ENCODE measurements around the gene SEPTIN6. TPM values are rescaled to one million over a fixed set of nuclear protein-coding genes. Genes with fewer than 3 reads are reported as not detected.

The SEPTIN6 gene
- polyA plus RNA-seq, 1 of the 3 experiments (the other 2 are of a cell fraction), result 33.1 TPM

DNA sequence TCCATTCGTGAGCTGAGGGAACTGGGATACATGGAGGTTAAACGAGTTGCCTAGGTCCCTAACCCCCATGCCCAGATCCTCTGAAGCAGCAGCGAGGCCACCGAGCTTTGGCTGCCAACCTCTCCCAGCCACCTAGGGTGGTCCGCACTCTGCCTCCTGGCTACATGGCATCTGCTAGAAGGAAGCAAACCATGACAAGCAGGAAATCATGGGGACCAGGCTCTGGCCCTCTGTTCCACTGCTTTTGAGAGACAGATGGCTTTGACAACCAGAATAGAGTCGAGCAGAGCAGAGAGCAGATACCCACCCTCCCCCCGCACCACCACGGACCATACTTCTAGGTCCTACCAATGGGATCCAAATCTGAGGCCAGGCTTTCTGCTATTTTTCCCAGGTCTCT lies 49.3 kb downstream of the SEPTIN6 start:
- Histone ChIP-seq H3K27me3 (ENCODE audit: insufficient read depth) (peaks cover 6% of the 10 kb centered on the region; the same call in 1 of the 2 replicates), H3K36me3 (replicated peaks in 1 of 2; ENCODE audit: control insufficient read depth in 1 of 2, insufficient read depth in 2 of 2, low read length in 1 of 2) (peaks cover 0 to 4% of the 10 kb centered on the region in 2 experiments), H3K79me2 (ENCODE audit: insufficient read depth) (no peaks in the 10 kb centered on the region), H3K9ac (no peak overlapping the region), H3F3A (replicated peaks; ENCODE audit: insufficient read depth) (no peaks in the 10 kb centered on the region), H3K9me2 (no peaks in the 10 kb centered on the region), H2AFZ (ENCODE audit: low read depth) (no peak overlapping the region), H3K9me3 (no peaks in the 10 kb centered on the region), H3K4me2 (no peak overlapping the region), H3K27ac (ENCODE audit: low read depth in 2 of 2, low read length in 1 of 2) (no peak overlapping the region), H3K4me1 (ENCODE audit: control insufficient read depth in 1 of 2, insufficient read depth in 2 of 2, low read depth in 1 of 2, low read length in 1 of 2) (no peaks in the 10 kb centered on the region), H3K4me3 (ENCODE audit: low read depth in 2 of 2, low read length in 1 of 2) (no peak overlapping the region), H4K20me1 (ENCODE audit: insufficient read depth) (no peaks in the 10 kb centered on the region)
- POLR2A ChIA-PET, result no interaction called here
- CTCF ChIA-PET, result no interaction called here
- no peak for DNase-seq
- no peak for TF ChIP-seq FOXJ3 (CRISPR knock-in tag; IDR thresholded peaks at IDR 0.05)
- TF ChIP-seq, protein P1, sequence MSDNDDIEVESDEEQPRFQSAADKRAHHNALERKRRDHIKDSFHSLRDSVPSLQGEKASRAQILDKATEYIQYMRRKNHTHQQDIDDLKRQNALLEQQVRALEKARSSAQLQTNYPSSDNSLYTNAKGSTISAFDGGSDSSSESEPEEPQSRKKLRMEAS (IDR thresholded peaks at IDR 0.05; ENCODE audit: low read depth), result no peak
- TF ChIP-seq TCF12 (IDR thresholded peaks at IDR 0.05), result no peak
- no peak for TF ChIP-seq USF2 (IDR thresholded peaks at IDR 0.05; ENCODE audit: borderline replicate concordance, low read depth, low read length)
- TF ChIP-seq EZH2phosphoT487 (IDR thresholded peaks at IDR 0.05; ENCODE audit: borderline replicate concordance, low read depth), result no peak
- TF ChIP-seq, protein P2, sequence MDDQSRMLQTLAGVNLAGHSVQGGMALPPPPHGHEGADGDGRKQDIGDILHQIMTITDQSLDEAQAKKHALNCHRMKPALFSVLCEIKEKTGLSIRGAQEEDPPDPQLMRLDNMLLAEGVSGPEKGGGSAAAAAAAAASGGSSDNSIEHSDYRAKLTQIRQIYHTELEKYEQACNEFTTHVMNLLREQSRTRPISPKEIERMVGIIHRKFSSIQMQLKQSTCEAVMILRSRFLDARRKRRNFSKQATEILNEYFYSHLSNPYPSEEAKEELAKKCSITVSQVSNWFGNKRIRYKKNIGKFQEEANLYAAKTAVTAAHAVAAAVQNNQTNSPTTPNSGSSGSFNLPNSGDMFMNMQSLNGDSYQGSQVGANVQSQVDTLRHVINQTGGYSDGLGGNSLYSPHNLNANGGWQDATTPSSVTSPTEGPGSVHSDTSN (IDR thresholded peaks at IDR 0.05), result no peak
- TF ChIP-seq FOXM1 (IDR thresholded peaks at IDR 0.05; ENCODE audit: low read depth), result no peak
- no peak for TF ChIP-seq SMC3 (IDR thresholded peaks at IDR 0.05; ENCODE audit: low read depth, low read length)
- WGBS (ENCODE audit: low lambda C conversion rate), result 43% methylated on average over 8 of the region's 8 CpGs

Small RNA genes lying within 50 kb of the gene (small RNA-seq; reads per million reads assigned to genes)
- gene MIR766, result 0 to 6.8 (median 0.39) reads per million in 7 experiments

Other genes with a start within 250 kb of the SEPTIN6 start
- 374 and 387 TPM in 2 replicates for gene SLC25A5, start 224.7 kb downstream of the SEPTIN6 start, polyA plus RNA-seq (2012; rRNA removed)
- gene STEEP1, start 127.8 kb downstream of the SEPTIN6 start, polyA plus RNA-seq (2012; rRNA removed), result 19.2 and 22.9 TPM in 2 replicates
- 34.2 and 38.4 TPM in 2 replicates for gene UBE2A, start 118.6 kb downstream of the SEPTIN6 start, polyA plus RNA-seq (2012; rRNA removed)
- gene NKRF, start 86.7 kb downstream of the SEPTIN6 start, polyA plus RNA-seq (2012; rRNA removed), result 3.2 and 3.7 TPM in 2 replicates
- gene SOWAHD, start 65.4 kb upstream of the SEPTIN6 start, polyA plus RNA-seq (2012; rRNA removed), result 0.20 and 0.32 TPM in 2 replicates
- 4,443 and 5,368 TPM in 2 replicates for gene RPL39, start 98.5 kb upstream of the SEPTIN6 start, polyA plus RNA-seq (2012; rRNA removed)
- 8.5 and 8.9 TPM in 2 replicates for gene UPF3B, start 159.8 kb upstream of the SEPTIN6 start, polyA plus RNA-seq (2012; rRNA removed)
- 11.8 and 14.8 TPM in 2 replicates for gene RNF113A, start 178.6 kb upstream of the SEPTIN6 start, polyA plus RNA-seq (2012; rRNA removed)
- gene NDUFA1, start 178.7 kb upstream of the SEPTIN6 start, polyA plus RNA-seq (2012; rRNA removed), result 96.5 and 101 TPM in 2 replicates
- 0.16 and 0.23 TPM in 2 replicates for gene AKAP14, start 202.7 kb upstream of the SEPTIN6 start, polyA plus RNA-seq (2012; rRNA removed)

All from SK-N-SH (cell line).